H9 (cell line): ENCODE data around the gene EXOSC10. TPM values are rescaled to one million over a fixed set of nuclear protein-coding genes. Genes with fewer than 3 reads are reported as not detected.

Source experiments
- DNase-seq: peaks from one replicate; pipeline ENCODE4 v3.0.0-alpha.2; 2017
- H2AFZ ChIP-seq: one replicate; pipeline ENCODE4 v1.6.1; 2013; ENCODE audit warnings: mild to moderate bottlenecking, low read length, control low read depth, moderate library complexity
- H2AK5ac ChIP-seq: 2 replicates; pipeline ENCODE4 v1.6.1; 2013; ENCODE audit warnings: low read length, control low read depth, mixed read lengths; ENCODE audit not compliant: insufficient read length
- H2BK120ac ChIP-seq: one replicate; pipeline ENCODE4 v1.6.1; 2013; ENCODE audit warnings: low read depth, mild to moderate bottlenecking, low read length, control low read depth, inconsistent platforms; ENCODE audit not compliant: poor library complexity, severe bottlenecking
- H2BK12ac ChIP-seq: 2 replicates; pipeline ENCODE4 v1.6.1; 2013; ENCODE audit warnings: low read length, control low read depth, mixed read lengths, low read depth; ENCODE audit not compliant: insufficient read length
- H2BK15ac ChIP-seq: 2 replicates; pipeline ENCODE4 v1.6.1; 2013; ENCODE audit warnings: low read depth, low read length, control low read depth
- H2BK20ac ChIP-seq: one replicate; pipeline ENCODE4 v1.6.1; 2013; ENCODE audit warnings: low read depth, mild to moderate bottlenecking, low read length, control low read depth, inconsistent platforms; ENCODE audit not compliant: poor library complexity, severe bottlenecking
- H2BK5ac ChIP-seq: 2 replicates; pipeline ENCODE4 v1.6.1; 2013; ENCODE audit warnings: low read length, control low read depth, mixed read lengths; ENCODE audit not compliant: insufficient read length
- H3K14ac ChIP-seq: 2 replicates; pipeline ENCODE4 v1.6.1; 2013; ENCODE audit warnings: low read length, control low read depth; ENCODE audit not compliant: insufficient read depth
- H3K18ac ChIP-seq: 2 replicates; pipeline ENCODE4 v1.6.1; 2013; ENCODE audit warnings: low read depth, mild to moderate bottlenecking, mixed read lengths, low read length, control low read depth; ENCODE audit not compliant: insufficient read length
- H3K23ac ChIP-seq: 2 replicates; pipeline ENCODE4 v1.6.1; 2013; ENCODE audit warnings: low read length, control low read depth, mixed read lengths, low read depth; ENCODE audit not compliant: insufficient read length
- H3K23me2 ChIP-seq: 2 replicates; pipeline ENCODE4 v1.6.1; 2013; ENCODE audit warnings: low read depth, mild to moderate bottlenecking, mixed read lengths, low read length, control low read depth; ENCODE audit not compliant: insufficient read length, poor library complexity, severe bottlenecking
- H3K27ac ChIP-seq: 2 replicates; pipeline ENCODE4 v1.5.1; 2013; ENCODE audit warnings: low read length, control low read depth, mixed read lengths, low read depth; ENCODE audit not compliant: insufficient read length
- H3K27me3 ChIP-seq: 2 replicates; pipeline ENCODE4 v1.6.1; 2013; ENCODE audit warnings: low read length, control low read depth, inconsistent platforms; ENCODE audit not compliant: insufficient read depth
- H3K4ac ChIP-seq: 2 replicates; pipeline ENCODE4 v1.6.1; 2013; ENCODE audit warnings: low read depth, mild to moderate bottlenecking, control low read depth, inconsistent platforms, low read length, moderate library complexity
- H3K4me1 ChIP-seq: 2 replicates; pipeline ENCODE4 v1.6.1; 2013; ENCODE audit warnings: low read length, control low read depth, inconsistent platforms; ENCODE audit not compliant: insufficient read depth
- H3K4me2 ChIP-seq: 2 replicates; pipeline ENCODE4 v1.6.1; 2013; ENCODE audit warnings: low read length, control low read depth, mixed read lengths; ENCODE audit not compliant: insufficient read length, insufficient read depth
- H3K56ac ChIP-seq: 2 replicates; pipeline ENCODE4 v1.6.1; 2013; ENCODE audit warnings: low read depth, mild to moderate bottlenecking, mixed read lengths, low read length, control low read depth; ENCODE audit not compliant: insufficient read length
- H3K79me1 ChIP-seq: 2 replicates; pipeline ENCODE4 v1.6.1; 2013; ENCODE audit warnings: low read depth, mild to moderate bottlenecking, moderate library complexity, low read length, control low read depth, inconsistent platforms; ENCODE audit not compliant: insufficient read depth, poor library complexity, severe bottlenecking
- H3K79me2 ChIP-seq: 2 replicates; pipeline ENCODE4 v1.6.1; 2013; ENCODE audit warnings: low read length, control low read depth, inconsistent platforms; ENCODE audit not compliant: insufficient read depth
- H3K9ac ChIP-seq: 2 replicates; pipeline ENCODE4 v1.6.1; 2013; ENCODE audit warnings: low read length, control low read depth, mixed read lengths; ENCODE audit not compliant: insufficient read length; ENCODE audit errors: extremely low read depth
- H3K9me3 ChIP-seq: one replicate; pipeline ENCODE4 v1.6.1; 2013; ENCODE audit warnings: low read depth, low read length, inconsistent platforms; ENCODE audit not compliant: control insufficient read depth
- H3T11ph ChIP-seq: one replicate; pipeline ENCODE4 v1.6.1; 2013; ENCODE audit warnings: mild to moderate bottlenecking, low read length, control low read depth, inconsistent platforms
- H4K20me1 ChIP-seq: one replicate; pipeline ENCODE4 v1.6.1; 2013; ENCODE audit not compliant: control insufficient read depth, insufficient read length, insufficient read depth
- H4K5ac ChIP-seq: 2 replicates; pipeline ENCODE4 v1.6.1; 2013; ENCODE audit warnings: low read depth, mild to moderate bottlenecking, mixed read lengths, low read length, control low read depth; ENCODE audit not compliant: insufficient read length
- H4K8ac ChIP-seq: replicated peaks from 2 replicates; pipeline ENCODE4 v1.6.1; 2013; ENCODE audit warnings: low read length, control low read depth, mixed read lengths, low read depth; ENCODE audit not compliant: insufficient read length
- H4K91ac ChIP-seq: 2 replicates; pipeline ENCODE4 v1.6.1; 2013; ENCODE audit warnings: low read depth, mild to moderate bottlenecking, moderate library complexity, mixed read lengths, low read length, control low read depth; ENCODE audit not compliant: insufficient read length
- H3K27ac Mint-ChIP-seq, 3 experiments: 2 replicates in 2 of 3; 3 replicates in 1 of 3; pipeline ENCODE4 v1.8.0; 2020 to 2021; ENCODE audit warnings: mixed read lengths in 3 of 3, mild to moderate bottlenecking in 1 of 3, moderate library complexity in 1 of 3
- H3K27me3 Mint-ChIP-seq: 2 replicates; pipeline ENCODE4 v1.8.0; 2021; ENCODE audit warnings: low read depth, mild to moderate bottlenecking, moderate library complexity, mixed read lengths
- H3K36me3 Mint-ChIP-seq, 3 experiments: 2 replicates in 2 of 3; 3 replicates in 1 of 3; pipeline ENCODE4 v1.8.0; 2020 to 2021; ENCODE audit warnings: low read depth in 3 of 3, mixed read lengths in 3 of 3; ENCODE audit not compliant: insufficient read depth in 1 of 3
- H3K4me1 Mint-ChIP-seq, 2 experiments: 2 replicates each; pipeline ENCODE4 v1.8.0; 2020; ENCODE audit warnings: mixed read lengths in 2 of 2
- H3K4me3 Mint-ChIP-seq, 2 experiments: 2 replicates in 1 of 2; 3 replicates in 1 of 2; pipeline ENCODE4 v1.8.0; 2020 to 2021; ENCODE audit warnings: mild to moderate bottlenecking in 2 of 2, mixed read lengths in 2 of 2, moderate library complexity in 1 of 2
- H3K9me3 Mint-ChIP-seq, 2 experiments: 2 replicates in 1 of 2; 3 replicates in 1 of 2; pipeline ENCODE4 v1.8.0; 2020; ENCODE audit warnings: mild to moderate bottlenecking in 2 of 2, mixed read lengths in 2 of 2, moderate library complexity in 1 of 2
- WGBS: extraction: QIAGEN DNeasy Blood & Tissue Kit; methylation state at CpG from one replicate; pipeline ENCODE4 v1.1.7; 2013; ENCODE audit warnings: missing lambda C conversion rate, low lambda C conversion rate, mixed read lengths; ENCODE audit not compliant: insufficient read length; ENCODE audit errors: extremely low coverage; 5-methylcytosine and 5-hydroxymethylcytosine counted together
- total RNA-seq: library from RNA; stranded (reverse); gene quantifications from 2 replicates; pipeline ENCODE4 v1.2.1, GENCODE V29; 2021
- TF ChIP-seq, protein P1 (sequence below): fragments of 200-600 bp; sonication (generic); conservative IDR thresholded peaks from 3 replicates; pipeline ENCODE4 v1.8.0; 2021; ENCODE audit warnings: antibody characterized with exemption, mild to moderate bottlenecking

The EXOSC10 gene
- total RNA-seq, 1 experiment from 2014 or later, result 83.4 TPM

DNA sequence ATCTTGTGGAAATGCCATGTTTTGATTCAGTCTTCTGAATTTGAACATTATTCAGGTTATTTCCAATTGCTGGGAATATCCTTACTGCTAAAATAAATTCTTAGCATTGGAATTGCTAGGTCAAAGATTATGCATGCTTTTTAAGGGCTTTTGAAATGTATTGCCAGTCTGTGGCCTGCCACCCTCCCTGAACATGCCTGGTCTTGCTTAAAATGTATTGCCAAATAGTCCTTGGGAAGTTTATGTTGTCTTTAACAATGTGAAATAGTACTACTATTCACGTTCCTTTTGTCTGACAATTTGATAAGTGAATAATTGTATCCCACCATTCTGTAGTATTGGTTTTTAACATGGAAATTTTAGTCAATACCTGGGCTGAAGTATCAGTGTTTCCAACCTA is 73.6 kb downstream of the EXOSC10 start:
- H3K4me2 ChIP-seq, result no peak overlapping the region
- no peak overlapping the region for H2BK15ac ChIP-seq
- no peaks in the 10 kb centered on the region for H4K20me1 ChIP-seq
- H3K14ac ChIP-seq, result no peak overlapping the region
- H3K79me1 ChIP-seq, result peaks cover 2% of the 10 kb centered on the region
- no peak for DNase-seq
- no peak overlapping the region for H2BK12ac ChIP-seq
- Mint-ChIP-seq H3K27ac (peak overlapping the region in 1 of 3 experiments; percentile 63; a peak in 2 of 7 replicates), H3K4me1 (peaks cover 9 to 29% of the 10 kb centered on the region in 2 experiments), H3K36me3 (peaks cover 31 to 77% (median 62%) of the 10 kb centered on the region in 3 experiments; a peak in 6 of 7 replicates), H3K9me3 (no peaks in the 10 kb centered on the region), H3K4me3 (no peak overlapping the region), H3K27me3 (no peaks in the 10 kb centered on the region)
- no peak overlapping the region for H2AFZ ChIP-seq
- H3K9ac ChIP-seq, result no peak overlapping the region
- no peak overlapping the region for H3K27ac ChIP-seq
- no peaks in the 10 kb centered on the region for H3K79me2 ChIP-seq
- H3K27me3 ChIP-seq, result no peaks in the 10 kb centered on the region
- WGBS, result no CpG with 5 or more reads among the region's 1 CpG
- no peak overlapping the region for H3K18ac ChIP-seq
- no peaks in the 10 kb centered on the region for H3K23me2 ChIP-seq
- no peak overlapping the region for H4K8ac ChIP-seq
- no peak overlapping the region for H4K5ac ChIP-seq
- TF ChIP-seq, protein P1, sequence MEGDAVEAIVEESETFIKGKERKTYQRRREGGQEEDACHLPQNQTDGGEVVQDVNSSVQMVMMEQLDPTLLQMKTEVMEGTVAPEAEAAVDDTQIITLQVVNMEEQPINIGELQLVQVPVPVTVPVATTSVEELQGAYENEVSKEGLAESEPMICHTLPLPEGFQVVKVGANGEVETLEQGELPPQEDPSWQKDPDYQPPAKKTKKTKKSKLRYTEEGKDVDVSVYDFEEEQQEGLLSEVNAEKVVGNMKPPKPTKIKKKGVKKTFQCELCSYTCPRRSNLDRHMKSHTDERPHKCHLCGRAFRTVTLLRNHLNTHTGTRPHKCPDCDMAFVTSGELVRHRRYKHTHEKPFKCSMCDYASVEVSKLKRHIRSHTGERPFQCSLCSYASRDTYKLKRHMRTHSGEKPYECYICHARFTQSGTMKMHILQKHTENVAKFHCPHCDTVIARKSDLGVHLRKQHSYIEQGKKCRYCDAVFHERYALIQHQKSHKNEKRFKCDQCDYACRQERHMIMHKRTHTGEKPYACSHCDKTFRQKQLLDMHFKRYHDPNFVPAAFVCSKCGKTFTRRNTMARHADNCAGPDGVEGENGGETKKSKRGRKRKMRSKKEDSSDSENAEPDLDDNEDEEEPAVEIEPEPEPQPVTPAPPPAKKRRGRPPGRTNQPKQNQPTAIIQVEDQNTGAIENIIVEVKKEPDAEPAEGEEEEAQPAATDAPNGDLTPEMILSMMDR, result no peak
- no peak overlapping the region for H3K4ac ChIP-seq
- no peak overlapping the region for H4K91ac ChIP-seq
- H3K23ac ChIP-seq, result no peak overlapping the region
- no peak overlapping the region for H2BK5ac ChIP-seq
- no peak overlapping the region for H2BK20ac ChIP-seq
- H3K4me1 ChIP-seq, result no peaks in the 10 kb centered on the region; the same call in 1 of the 2 replicates
- H2BK120ac ChIP-seq, result no peak overlapping the region
- no peak overlapping the region for H2AK5ac ChIP-seq
- no peaks in the 10 kb centered on the region for H3K9me3 ChIP-seq
- no peak overlapping the region for H3K56ac ChIP-seq
- H3T11ph ChIP-seq, result no peak overlapping the region
